RPMI7951 (cell line): ENCODE results near the gene PIP5K1C. TPM values are rescaled to one million over a fixed set of nuclear protein-coding genes. Genes with fewer than 3 reads are reported as not detected.
A peak's percentile ranks its signal among the peaks of the same experiment; 100 is the strongest.

Experiments used
- DNase-seq: peaks from one replicate; pipeline ENCODE4 v3.0.0-alpha.2; 2012; ENCODE audit warnings: low read depth
- total RNA-seq: library from RNA; depleted of rRNA; stranded (reverse); fragments of >200 nt; shearing (Covaris generic); gene quantifications from 2 replicates; pipeline ENCODE4 v1.2.3, GENCODE V29; 2014

PIP5K1C gene
- total RNA-seq, 1 experiment from 2014 or later: 13.1 TPM

DNA sequence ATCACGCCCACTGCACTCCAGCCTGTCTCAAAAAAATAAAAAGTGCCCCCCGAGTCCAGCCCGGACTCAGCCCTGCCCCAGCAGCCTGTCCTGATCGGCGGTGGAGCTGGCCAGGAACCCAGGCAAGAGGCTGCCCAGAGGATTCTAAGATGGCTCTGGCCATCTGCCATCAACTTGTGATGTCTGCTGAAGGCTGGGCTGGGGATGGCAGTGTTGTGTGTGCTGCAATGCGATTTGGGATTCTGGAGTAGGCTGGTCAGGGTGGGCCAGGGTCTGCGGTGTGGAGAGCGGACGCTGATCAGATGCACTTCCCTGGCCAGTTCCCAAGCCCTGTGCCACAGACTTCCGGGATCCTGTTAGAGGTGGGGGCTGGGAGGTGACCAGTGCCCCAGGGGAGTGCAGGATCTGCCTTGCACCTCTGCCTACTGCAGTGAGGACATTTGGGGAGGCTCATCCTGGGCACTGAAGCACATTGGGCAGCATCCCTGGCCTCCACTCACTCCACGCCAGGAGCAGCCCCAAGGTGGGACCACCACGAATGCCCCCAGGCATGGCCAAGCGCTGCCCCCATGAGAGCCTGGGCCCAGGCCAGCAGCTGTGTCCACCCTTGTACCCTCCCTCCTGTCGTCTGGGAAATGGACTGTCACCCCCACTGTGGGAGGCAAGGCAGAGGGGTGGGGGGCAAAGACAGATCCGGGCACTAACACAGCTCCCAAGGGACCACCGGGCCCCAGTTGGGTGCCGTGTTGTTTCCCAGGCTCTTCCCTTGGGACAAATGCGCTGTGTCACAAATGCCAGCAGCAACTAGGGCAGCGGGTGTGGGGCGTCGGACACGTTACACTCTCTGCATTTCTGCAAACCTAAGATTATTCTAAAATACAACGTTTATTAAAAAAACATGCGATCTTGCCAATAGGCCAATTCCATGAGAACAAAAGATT, 90.2 kb downstream of the PIP5K1C start:
- DNase-seq: peak; percentile 42

DNA sequence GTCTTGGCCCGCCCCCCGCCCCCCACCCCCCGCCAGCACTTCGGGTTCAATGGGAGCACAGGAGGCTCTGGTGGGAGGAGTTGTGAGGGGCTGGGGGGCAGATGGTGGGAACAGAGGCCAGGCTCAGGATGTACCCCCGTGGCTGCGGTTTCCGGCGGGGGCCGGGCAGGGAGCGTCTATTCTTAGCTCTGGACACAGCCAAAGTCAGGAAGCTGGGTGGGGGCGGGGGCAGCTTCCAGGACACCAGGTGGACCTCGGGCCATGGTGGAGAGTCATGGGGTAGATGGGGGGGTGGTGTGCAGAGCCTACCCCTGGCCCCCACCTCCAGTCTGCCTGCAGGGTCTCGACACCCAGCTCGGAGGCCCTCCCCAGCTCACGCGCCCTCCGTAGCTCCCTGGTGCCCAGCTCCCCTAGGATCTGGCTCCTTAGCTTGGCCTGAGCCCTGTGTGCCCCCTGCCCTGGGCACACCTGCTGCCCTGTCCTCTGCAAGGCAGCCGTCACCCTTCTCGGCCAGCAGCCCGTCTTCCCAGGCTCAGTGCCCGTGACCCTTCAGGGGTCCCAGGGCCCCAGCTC, 91.4 kb downstream of the PIP5K1C start:
- DNase-seq: peak; percentile 69

DNA sequence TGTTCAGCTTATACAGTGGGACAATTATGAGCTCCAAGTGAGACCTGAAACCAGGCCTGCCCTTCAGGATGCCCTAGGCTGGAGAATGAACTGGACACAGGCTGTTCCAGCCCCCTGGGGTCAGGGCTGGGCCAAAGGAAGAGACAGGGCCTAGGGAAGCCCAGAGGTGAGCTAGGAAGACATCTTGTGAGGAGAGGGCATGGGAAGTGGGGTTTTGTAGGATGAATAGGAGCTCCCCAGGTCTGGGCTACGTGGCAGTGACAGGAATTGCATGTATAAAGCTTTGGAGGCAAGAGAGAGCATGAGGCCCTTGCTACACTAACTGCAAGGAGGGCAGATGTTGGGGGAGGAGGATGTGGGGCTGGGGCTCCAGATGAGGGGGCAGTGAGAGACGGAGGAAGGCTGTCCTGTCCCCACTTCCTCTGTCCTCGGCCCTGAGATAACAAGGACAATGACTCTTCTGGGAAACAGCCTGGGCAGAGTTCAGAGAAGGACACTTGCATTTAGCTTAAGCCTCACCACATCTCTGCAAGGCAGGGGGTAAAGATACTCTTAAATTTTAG, 92.1 kb downstream of the PIP5K1C start:
- peak; percentile 18 for DNase-seq

- peak; percentile 68 for DNase-seq
Measured at GRCh38 chr19:3607303-3608078, 92.8 kb downstream of the PIP5K1C start.

GRCh38 chr19:3606690-3607289, 93.5 kb downstream of the PIP5K1C start, which contains the start of gene TBXA2R:
TSS of gene TBXA2R (minus strand) at chr19:3606875. CDS start at chr19:3600634, 6,241 bp downstream.
- peak; percentile 69 for DNase-seq

GRCh38 chr19:3606174-3606689, 94.0 kb downstream of the PIP5K1C start:
- DNase-seq: peak; percentile 25

GRCh38 chr19:3605770-3606169, 94.5 kb downstream of the PIP5K1C start:
- DNase-seq: no peak

DNA sequence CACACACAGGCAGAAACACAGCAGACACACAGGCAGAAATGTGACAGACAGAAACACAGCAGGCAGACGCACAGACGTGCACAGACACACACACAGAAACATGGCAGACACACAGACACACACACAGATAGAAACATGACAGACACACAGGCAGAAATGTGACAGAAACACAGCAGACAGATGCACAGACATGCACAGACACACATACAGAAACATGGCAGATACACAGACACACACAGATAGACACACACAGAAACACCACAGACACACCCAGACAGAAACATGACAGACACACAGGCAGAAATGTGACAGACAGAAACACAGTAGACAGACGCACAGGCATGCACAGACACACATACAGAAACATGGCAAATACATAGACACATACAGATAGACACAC, 94.9 kb downstream of the PIP5K1C start:
- no peak for DNase-seq

DNA sequence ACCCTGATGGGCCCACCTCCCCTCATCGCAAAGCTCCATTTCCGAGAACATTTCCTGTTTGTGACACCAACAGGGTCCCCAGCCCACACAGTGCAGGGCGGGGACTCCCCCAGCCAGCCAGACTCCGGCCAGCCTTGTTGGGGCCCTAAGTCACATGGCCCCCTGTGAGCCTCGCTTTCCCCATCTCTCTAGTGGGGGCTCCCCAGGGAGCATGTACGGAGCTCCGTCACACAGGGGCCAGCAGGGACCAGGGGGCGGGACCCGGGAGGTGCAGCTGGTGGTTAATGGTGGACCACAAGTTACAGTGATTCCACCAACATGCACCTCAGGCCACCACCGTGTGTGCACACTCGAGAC, 95.3 kb downstream of the PIP5K1C start:
- DNase-seq: no peak

GRCh38 chr19:3604227-3604986, 95.9 kb downstream of the PIP5K1C start:
- no peak for DNase-seq

GRCh38 chr19:3603121-3603811, 97.0 kb downstream of the PIP5K1C start:
- no peak for DNase-seq

GRCh38 chr19:3601021-3601420, 99.2 kb downstream of the PIP5K1C start:
- DNase-seq: no peak

GRCh38 chr19:3599776-3600187, 100.5 kb downstream of the PIP5K1C start:
- DNase-seq: no peak

DNA sequence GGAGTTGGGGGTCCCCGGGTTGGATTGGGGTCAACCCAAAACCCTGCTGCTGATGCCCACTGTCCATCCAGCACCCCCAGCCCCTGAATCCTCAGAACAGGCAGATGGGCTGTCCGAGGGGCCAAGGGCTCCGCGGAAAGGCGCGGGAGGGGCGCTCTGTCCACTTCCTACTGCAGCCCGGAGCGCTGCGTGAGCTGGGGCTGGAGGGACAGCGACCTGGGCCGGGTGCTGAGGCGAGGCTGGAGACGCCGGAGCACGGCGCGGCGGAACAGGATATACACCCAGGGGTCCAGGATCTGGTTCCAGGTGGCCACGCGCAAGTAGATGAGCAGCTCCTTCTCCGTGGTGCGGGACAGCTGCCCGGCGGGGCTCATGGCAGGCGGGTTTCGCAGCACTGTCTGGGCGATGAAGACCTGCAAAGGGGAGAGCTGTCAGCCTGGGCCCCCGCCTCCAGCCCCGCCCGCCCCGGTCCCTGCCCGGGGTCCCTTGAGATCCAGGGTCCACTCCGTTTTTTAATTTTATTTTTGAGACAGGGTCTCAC, 104.7 kb downstream of the PIP5K1C start:
- DNase-seq: no peak

- no peak for DNase-seq
Measured at GRCh38 chr19:3593156-3593555, 107.1 kb downstream of the PIP5K1C start.

GRCh38 chr19:3591876-3592613, 108.2 kb downstream of the PIP5K1C start:
- no peak for DNase-seq

DNA sequence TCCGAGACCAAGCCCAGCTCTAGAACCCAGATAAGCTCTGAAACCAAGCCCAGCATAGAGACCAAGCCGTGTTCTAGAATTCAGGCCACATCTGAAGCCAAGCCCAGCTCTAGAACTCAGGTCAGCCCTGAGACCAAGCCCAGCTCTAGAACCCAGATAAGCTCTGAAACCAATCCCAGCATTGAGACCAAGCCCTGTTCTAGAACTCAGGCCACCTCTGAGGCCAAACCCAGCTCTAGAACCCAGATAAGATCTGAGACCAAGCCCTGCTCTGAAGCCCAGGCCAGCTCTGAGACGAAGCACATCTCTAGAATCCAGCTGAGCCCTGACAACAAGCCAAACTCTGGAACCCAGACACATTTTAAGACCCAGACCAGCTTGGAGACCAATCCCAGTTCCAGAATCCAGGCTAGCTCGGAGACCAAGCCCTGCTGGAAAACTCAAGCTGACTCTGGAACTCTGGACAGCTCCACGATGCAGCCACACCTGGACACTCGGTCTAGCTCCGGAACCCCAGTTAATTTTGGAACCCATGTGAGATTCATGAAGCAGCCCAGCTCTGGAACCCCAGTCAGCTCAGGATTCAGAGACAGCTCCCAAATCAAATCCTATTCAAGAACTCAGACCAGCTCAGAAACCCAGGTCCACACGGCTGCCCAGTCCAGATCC, 109.1 kb downstream of the PIP5K1C start:
- DNase-seq: no peak

GRCh38 chr19:3589949-3590348, 110.3 kb downstream of the PIP5K1C start:
- DNase-seq: no peak
